Adrenal gland (tissue), 5 donors: ENCODE results near the gene CCL4.

Experiments used
- POLR2A ChIP-seq, 2 donors: fragments of 450-650 bp; IDR thresholded peaks; one replicate each; pipeline ENCODE4 v1.6.1; 2017; ENCODE audit warnings: antibody characterized with exemption in 2 of 2, mild to moderate bottlenecking in 2 of 2, moderate library complexity in 1 of 2
- TF ChIP-seq, protein P1 (sequence below), 6 experiments: fragments of 450-650 bp in 4 of 6; fragments of 200-600 bp in 2 of 6; sonication (generic) in 1 of 6; IDR thresholded peaks; 1 replicate in 5 of 6; 2 replicates in 1 of 6; pipeline versions ENCODE4 v1.5.1 to v1.8.0; 2016 to 2021; ENCODE audit warnings: antibody characterized with exemption in 6 of 6, mild to moderate bottlenecking in 2 of 6, moderate library complexity in 1 of 6
- donor health status: DM: no; HTN: no; CAD: no.

DNA sequence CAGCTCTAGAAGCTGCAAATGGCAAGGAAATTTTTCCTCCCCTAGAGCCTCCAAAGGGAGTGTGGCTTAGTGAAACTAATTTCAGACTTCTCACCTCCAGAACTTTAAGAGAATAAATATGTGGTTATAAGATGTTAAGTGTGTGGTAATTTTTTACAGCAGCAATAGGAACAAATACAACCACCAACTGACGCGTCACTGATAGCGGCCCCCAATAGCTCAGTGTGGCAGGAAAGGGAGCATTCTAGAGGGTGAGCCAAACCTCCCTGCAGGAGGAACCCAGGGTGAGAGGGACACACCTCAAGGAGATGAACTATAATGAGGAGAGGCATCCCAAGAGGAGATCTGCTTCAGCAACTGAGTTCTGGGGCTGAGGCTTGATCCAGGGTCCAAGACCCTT, 4.0 kb downstream of the CCL4 start:
- TF ChIP-seq, protein P1, sequence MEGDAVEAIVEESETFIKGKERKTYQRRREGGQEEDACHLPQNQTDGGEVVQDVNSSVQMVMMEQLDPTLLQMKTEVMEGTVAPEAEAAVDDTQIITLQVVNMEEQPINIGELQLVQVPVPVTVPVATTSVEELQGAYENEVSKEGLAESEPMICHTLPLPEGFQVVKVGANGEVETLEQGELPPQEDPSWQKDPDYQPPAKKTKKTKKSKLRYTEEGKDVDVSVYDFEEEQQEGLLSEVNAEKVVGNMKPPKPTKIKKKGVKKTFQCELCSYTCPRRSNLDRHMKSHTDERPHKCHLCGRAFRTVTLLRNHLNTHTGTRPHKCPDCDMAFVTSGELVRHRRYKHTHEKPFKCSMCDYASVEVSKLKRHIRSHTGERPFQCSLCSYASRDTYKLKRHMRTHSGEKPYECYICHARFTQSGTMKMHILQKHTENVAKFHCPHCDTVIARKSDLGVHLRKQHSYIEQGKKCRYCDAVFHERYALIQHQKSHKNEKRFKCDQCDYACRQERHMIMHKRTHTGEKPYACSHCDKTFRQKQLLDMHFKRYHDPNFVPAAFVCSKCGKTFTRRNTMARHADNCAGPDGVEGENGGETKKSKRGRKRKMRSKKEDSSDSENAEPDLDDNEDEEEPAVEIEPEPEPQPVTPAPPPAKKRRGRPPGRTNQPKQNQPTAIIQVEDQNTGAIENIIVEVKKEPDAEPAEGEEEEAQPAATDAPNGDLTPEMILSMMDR (IDR thresholded peaks at IDR 0.05): no peak
- TF ChIP-seq POLR2A (IDR thresholded peaks at IDR 0.05): no peak
